ENCODE data around the gene CTSD.

DNA sequence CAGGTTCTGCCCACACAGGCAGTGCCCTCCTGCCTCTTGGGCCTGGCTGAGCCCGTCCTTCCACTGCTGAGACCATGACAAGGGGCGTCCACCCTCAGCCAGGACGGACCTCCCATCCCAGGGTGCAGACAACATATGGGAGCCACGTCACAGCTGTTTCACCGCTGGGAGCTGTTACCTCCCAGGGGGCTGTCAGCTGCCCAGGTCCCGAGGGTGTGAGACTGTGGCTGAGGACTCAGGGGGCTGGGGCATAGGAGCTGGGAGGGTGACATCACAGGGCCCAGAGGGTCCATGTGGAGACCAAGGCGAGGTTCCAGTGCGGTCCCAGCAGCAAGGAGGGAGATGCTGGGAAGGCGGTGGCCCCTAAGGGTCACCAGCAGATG lies 17.9 kb upstream of the CTSD start:
- TF ChIP-seq, protein P1, sequence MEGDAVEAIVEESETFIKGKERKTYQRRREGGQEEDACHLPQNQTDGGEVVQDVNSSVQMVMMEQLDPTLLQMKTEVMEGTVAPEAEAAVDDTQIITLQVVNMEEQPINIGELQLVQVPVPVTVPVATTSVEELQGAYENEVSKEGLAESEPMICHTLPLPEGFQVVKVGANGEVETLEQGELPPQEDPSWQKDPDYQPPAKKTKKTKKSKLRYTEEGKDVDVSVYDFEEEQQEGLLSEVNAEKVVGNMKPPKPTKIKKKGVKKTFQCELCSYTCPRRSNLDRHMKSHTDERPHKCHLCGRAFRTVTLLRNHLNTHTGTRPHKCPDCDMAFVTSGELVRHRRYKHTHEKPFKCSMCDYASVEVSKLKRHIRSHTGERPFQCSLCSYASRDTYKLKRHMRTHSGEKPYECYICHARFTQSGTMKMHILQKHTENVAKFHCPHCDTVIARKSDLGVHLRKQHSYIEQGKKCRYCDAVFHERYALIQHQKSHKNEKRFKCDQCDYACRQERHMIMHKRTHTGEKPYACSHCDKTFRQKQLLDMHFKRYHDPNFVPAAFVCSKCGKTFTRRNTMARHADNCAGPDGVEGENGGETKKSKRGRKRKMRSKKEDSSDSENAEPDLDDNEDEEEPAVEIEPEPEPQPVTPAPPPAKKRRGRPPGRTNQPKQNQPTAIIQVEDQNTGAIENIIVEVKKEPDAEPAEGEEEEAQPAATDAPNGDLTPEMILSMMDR (IDR thresholded peaks at IDR 0.05): no peak
- TF ChIP-seq POLR2AphosphoS5 (IDR thresholded peaks at IDR 0.05): no peak
- TF ChIP-seq POLR2A (IDR thresholded peaks at IDR 0.05): no peak
